ENCODE data around the gene ASNS.

ASNS gene

DNA sequence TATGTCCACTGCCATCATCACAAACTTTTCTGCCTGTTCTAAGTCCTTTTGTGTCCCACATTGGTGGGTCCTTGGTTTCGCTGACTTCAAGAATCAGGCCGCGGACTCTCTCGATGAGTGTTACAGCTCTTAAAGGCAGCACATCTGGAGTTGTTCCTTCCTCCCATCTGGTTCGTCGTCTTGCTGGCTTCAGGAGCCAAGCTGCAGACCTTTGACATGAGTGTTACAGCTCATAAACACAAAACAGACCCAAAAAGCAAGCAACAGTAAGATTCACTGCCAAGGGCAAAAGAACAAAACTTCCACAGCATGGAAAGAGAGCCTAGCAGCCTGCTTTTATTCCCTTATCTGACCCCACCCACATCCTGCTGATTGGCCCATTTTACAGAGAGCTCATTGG is 30.2 kb downstream of the ASNS start:
- no peak for ATAC-seq

DNA sequence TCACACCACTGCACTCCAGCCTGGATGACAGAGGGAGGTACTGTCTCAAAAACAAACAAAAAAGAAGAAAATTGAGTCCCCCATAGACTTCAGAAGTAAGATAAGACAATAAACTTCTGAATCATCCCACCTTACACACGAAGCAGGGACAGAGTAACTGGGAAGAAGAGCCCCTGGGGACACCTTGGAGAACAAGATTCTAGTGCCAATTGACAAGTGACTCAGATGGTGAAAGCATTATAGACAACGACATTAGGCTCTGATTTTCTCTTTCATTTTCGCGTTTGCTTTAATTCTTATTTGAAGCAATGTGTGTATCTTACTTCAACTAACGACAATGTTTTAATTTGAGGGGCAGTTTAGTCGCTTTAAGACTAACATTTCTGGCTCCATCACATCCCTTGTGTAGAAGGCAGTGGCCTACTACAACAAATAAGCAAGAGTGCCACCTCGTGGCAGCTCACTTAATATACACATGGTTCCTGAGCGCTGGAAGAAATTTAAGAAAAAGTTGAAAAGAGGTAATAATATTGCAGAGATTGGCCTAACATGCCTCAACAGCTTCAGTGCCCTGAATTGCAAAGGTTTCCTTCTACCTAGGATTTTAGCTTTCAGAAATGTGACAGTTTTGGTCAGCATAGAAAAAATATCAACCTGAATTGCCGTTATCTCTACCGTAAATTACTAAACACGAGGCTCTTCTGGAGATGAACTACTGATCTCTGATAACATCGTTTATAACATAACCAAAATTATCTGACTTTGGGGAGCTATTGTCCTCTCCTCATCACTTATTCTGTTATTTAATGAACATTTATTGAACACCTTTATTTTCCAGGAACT is 36.7 kb downstream of the ASNS start:
- ATAC-seq, result peak in 1 of 2 donors; percentile 58

DNA sequence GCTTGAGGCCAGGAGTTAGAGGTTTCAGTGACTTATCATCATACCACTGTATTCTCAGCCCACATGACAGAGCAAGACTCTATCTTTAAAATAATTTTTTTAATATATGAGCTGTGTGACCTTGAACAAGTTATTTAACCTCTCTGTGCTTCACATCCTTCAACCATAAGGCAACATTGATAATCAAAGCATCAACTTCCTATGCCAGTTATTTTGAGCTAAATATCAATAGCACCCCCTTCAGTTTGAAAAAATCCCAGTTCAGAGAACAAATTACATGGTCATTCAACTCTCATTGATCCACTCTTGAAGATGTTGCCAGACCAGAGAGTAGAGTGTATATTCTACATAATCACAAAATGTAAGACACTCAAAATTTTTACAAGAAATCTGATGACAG is 53.0 kb downstream of the ASNS start:
- ATAC-seq, result no peak

DNA sequence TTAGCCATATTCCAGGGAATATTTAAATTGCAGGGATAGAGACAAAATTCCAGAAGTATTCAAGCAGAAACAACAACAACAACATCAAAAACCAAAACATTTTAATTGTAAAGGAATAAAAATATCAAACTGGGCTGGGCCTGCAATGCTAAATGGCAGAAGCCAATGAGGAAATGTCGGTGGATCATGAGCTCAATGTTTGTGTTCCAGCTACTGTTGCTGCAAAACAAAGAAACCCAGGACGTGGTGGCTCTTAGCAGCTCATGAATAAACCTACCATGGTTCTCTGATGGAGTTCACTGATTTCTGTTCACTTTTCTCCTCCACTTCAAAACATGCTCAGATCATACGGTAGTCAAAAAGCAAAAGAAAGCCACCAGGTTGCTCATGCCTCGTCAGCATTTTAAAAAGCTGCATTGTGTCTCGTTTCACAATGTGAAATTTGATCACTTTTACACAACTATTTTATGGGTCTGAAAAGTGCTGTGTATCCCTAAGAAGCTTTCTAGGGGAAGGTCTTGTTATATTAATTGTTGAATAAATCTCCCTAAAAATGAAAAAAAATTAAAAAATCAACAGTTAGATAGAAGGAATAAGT is 54.0 kb downstream of the ASNS start:
- ATAC-seq, result no peak
